ENCODE results near the gene RSRC2. TPM values are rescaled to one million over a fixed set of nuclear protein-coding genes. Genes with fewer than 3 reads are reported as not detected.
"Not testable (repeated sequence)": the region's sequence is repeated elsewhere in the genome, so short reads cannot be mapped to it uniquely, and the experiment has no call there.

Gene RSRC2
- total RNA-seq, 1 donor from 2014 or later: 22.6 TPM

GRCh38 chr12:122500685-122501488 lies 25.8 kb downstream of the RSRC2 start, which contains the start of gene ZCCHC8:
Gene ZCCHC8 (minus strand): TSS chr12:122500932. CDS start chr12:122500840, 92 bp downstream.
- peak within 1 kb of the TSS; percentile 95 for H3K4me3 ChIP-seq (ENCODE audit: low read depth, low read length)
- peaks cover 5% of the 10 kb centered on the region for H3K36me3 ChIP-seq (ENCODE audit: control insufficient read depth, insufficient read depth, low read length)
- peak; percentile 97 for DNase-seq (ENCODE audit: low read depth)
- H3K27me3 ChIP-seq (ENCODE audit: control insufficient read depth, insufficient read depth, low read length): no peaks in the 10 kb centered on the region
- no peak for FAIRE-seq
- TF ChIP-seq, protein P1, sequence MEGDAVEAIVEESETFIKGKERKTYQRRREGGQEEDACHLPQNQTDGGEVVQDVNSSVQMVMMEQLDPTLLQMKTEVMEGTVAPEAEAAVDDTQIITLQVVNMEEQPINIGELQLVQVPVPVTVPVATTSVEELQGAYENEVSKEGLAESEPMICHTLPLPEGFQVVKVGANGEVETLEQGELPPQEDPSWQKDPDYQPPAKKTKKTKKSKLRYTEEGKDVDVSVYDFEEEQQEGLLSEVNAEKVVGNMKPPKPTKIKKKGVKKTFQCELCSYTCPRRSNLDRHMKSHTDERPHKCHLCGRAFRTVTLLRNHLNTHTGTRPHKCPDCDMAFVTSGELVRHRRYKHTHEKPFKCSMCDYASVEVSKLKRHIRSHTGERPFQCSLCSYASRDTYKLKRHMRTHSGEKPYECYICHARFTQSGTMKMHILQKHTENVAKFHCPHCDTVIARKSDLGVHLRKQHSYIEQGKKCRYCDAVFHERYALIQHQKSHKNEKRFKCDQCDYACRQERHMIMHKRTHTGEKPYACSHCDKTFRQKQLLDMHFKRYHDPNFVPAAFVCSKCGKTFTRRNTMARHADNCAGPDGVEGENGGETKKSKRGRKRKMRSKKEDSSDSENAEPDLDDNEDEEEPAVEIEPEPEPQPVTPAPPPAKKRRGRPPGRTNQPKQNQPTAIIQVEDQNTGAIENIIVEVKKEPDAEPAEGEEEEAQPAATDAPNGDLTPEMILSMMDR (IDR thresholded peaks at IDR 0.05; ENCODE audit: insufficient read depth, low read length, severe bottlenecking): peak; percentile 18

DNA sequence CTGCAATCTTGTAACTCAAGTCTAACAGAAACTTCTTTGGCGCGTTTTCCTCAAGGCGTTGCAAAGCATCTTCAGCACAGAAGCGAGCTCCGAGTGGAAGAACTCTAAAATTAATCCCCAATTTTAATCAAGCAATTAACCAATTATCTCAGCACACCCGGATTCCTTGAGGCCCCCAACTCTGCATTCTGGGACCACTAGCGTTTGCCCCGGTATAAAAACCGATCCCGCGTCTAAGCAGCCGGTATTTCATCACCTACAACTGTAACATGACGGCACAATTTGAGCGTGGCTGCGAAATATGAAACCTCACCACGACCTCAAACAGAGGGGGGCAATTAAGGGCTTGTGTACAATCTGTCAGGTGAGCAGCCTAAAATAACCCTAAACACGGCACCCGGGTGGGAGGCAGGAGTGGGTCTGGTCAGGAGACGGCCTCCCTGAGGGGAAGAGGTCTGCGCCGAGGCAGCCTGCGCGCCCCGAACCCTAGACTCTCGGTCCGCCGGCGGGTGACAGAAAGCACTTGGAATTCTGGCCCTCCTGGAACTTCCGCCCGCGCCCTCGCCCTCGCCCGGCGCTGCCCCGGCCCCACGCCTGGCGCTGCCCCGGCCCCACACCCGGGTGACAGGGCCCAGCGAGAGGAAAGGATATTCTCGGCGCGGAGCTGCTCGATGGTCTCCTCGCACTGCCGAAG lies 26.6 kb downstream of the RSRC2 start:
- TF ChIP-seq, protein P1 (IDR thresholded peaks at IDR 0.05; ENCODE audit: insufficient read depth, low read length, severe bottlenecking): no peak
- no peaks in the 10 kb centered on the region for H3K27me3 ChIP-seq (ENCODE audit: control insufficient read depth, insufficient read depth, low read length)
- H3K4me3 ChIP-seq (ENCODE audit: low read depth, low read length): peak overlapping the region; percentile 95
- DNase-seq (ENCODE audit: low read depth) (peak; percentile 59), FAIRE-seq (no peak)
- H3K36me3 ChIP-seq (ENCODE audit: control insufficient read depth, insufficient read depth, low read length): peaks cover 1% of the 10 kb centered on the region

- FAIRE-seq (no peak), DNase-seq (ENCODE audit: low read depth) (no peak)
- Histone ChIP-seq H3K4me3 (ENCODE audit: low read depth, low read length) (no peak overlapping the region), H3K36me3 (ENCODE audit: control insufficient read depth, insufficient read depth, low read length) (peaks cover 6% of the 10 kb centered on the region), H3K27me3 (ENCODE audit: control insufficient read depth, insufficient read depth, low read length) (no peaks in the 10 kb centered on the region)
- TF ChIP-seq, protein P1 (IDR thresholded peaks at IDR 0.05; ENCODE audit: insufficient read depth, low read length, severe bottlenecking): no peak
Measured at GRCh38 chr12:122495258-122495657, 31.5 kb downstream of the RSRC2 start.

- H3K27me3 ChIP-seq (ENCODE audit: control insufficient read depth, insufficient read depth, low read length); H3K4me3 ChIP-seq (ENCODE audit: low read depth, low read length); FAIRE-seq; DNase-seq (ENCODE audit: low read depth): not testable (repeated sequence)
- H3K36me3 ChIP-seq (ENCODE audit: control insufficient read depth, insufficient read depth, low read length): peaks cover 10% of the 10 kb centered on the region
Measured at GRCh38 chr12:122493222-122493621, 33.5 kb downstream of the RSRC2 start.

GRCh38 chr12:122491991-122492390 lies 34.7 kb downstream of the RSRC2 start:
- Histone ChIP-seq H3K27me3 (ENCODE audit: control insufficient read depth, insufficient read depth, low read length) (no peaks in the 10 kb centered on the region), H3K36me3 (ENCODE audit: control insufficient read depth, insufficient read depth, low read length) (peaks cover 11% of the 10 kb centered on the region), H3K4me3 (ENCODE audit: low read depth, low read length) (no peak overlapping the region)
- DNase-seq (ENCODE audit: low read depth) (no peak), FAIRE-seq (no peak)
- TF ChIP-seq, protein P1 (IDR thresholded peaks at IDR 0.05; ENCODE audit: insufficient read depth, low read length, severe bottlenecking): no peak

DNA sequence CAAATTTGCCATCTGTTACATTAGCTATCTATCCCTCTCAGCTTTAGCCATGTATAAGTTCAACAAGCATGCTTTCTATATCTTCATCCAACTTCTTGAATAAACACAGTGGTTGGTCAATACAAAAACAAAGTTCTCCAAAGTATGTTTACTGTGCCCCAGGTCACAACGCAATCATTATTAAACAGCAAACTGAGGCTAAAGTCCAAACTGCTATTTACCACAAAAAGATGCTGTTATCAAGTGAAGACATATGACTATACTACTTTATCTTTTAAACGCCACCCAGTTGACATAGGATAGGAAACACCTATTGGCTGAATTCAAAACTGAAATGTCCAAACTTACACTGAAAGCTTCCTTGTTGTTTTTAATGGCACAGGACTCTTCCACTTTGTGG lies 37.7 kb downstream of the RSRC2 start:
- FAIRE-seq (no peak), DNase-seq (ENCODE audit: low read depth) (no peak)
- H3K4me3 ChIP-seq (ENCODE audit: low read depth, low read length): no peak overlapping the region
- no peaks in the 10 kb centered on the region for H3K27me3 ChIP-seq (ENCODE audit: control insufficient read depth, insufficient read depth, low read length)
- TF ChIP-seq, protein P1 (IDR thresholded peaks at IDR 0.05; ENCODE audit: insufficient read depth, low read length, severe bottlenecking): no peak
- peaks cover 17% of the 10 kb centered on the region for H3K36me3 ChIP-seq (ENCODE audit: control insufficient read depth, insufficient read depth, low read length)

GRCh38 chr12:122487807-122488206 lies 38.9 kb downstream of the RSRC2 start:
- not testable (repeated sequence) for FAIRE-seq; H3K4me3 ChIP-seq (ENCODE audit: low read depth, low read length); H3K27me3 ChIP-seq (ENCODE audit: control insufficient read depth, insufficient read depth, low read length); DNase-seq (ENCODE audit: low read depth)
- H3K36me3 ChIP-seq (ENCODE audit: control insufficient read depth, insufficient read depth, low read length): peaks cover 19% of the 10 kb centered on the region

All from bronchial epithelial cell (primary cell).